A673 (cell line): ENCODE data around the gene KCTD7. TPM values are rescaled to one million over a fixed set of nuclear protein-coding genes. Genes with fewer than 3 reads are reported as not detected.

Experiments
- BruUV-seq: library from RNA; stranded (reverse); fragments of 400-500 nt; replicated peaks from 2 replicates; lab custom pipeline; 2021; lab: Mats Ljungman, UMichigan
- CTCF ChIA-PET: fragments of 300-600 bp; sonication (Branson Sonifier 250); formaldehyde crosslinking; loops from one replicate; lab custom pipeline; 2022; ENCODE audit warnings: antibody characterized with exemption; lab: Charles Lee
- POLR2A ChIA-PET: fragments of 300-600 bp; sonication (Branson Sonifier 250); formaldehyde crosslinking; loops from one replicate; lab custom pipeline; 2022; ENCODE audit warnings: antibody characterized with exemption; ENCODE audit not compliant: low non-redundant PET; lab: Charles Lee
- DNase-seq: peaks from one replicate; pipeline ENCODE4 v3.0.0-alpha.2; 2015; ENCODE audit warnings: low spot score
- H3K27ac ChIP-seq: fragments of 200-600 bp; sonication (generic); 2 replicates; pipeline ENCODE4 v1.5.1; 2016; ENCODE audit warnings: mixed run types, low read depth, mild to moderate bottlenecking, mixed read lengths, antibody characterized with exemption, low read length; ENCODE audit not compliant: poor library complexity, severe bottlenecking
- H3K27me3 ChIP-seq: fragments of 200-600 bp; sonication (generic); replicated peaks from 2 replicates; pipeline ENCODE4 v1.6.1; 2017; ENCODE audit warnings: mixed run types, low read depth, mild to moderate bottlenecking, mixed read lengths, antibody characterized with exemption, low read length; ENCODE audit not compliant: insufficient read depth, poor library complexity
- H3K36me3 ChIP-seq: fragments of 200-600 bp; sonication (generic); 2 replicates; pipeline ENCODE4 v1.6.1; 2016; ENCODE audit warnings: mixed run types, mild to moderate bottlenecking, mixed read lengths, antibody characterized with exemption, low read length; ENCODE audit not compliant: insufficient read depth, poor library complexity, severe bottlenecking
- H3K4me1 ChIP-seq: fragments of 200-600 bp; sonication (generic); 2 replicates; pipeline ENCODE4 v1.6.1; 2017; ENCODE audit warnings: mixed run types, mild to moderate bottlenecking, mixed read lengths, antibody characterized with exemption, low read length; ENCODE audit not compliant: insufficient read depth, poor library complexity, severe bottlenecking
- H3K4me3 ChIP-seq: fragments of 200-600 bp; sonication (generic); 2 replicates; pipeline ENCODE4 v1.5.1; 2016; ENCODE audit warnings: low read depth, mixed run types, mild to moderate bottlenecking, mixed read lengths, low read length; ENCODE audit not compliant: poor library complexity, severe bottlenecking
- H3K9me3 ChIP-seq: fragments of 200-600 bp; sonication (generic); 2 replicates; pipeline ENCODE4 v1.6.1; 2016; ENCODE audit warnings: mixed run types, low read depth, mild to moderate bottlenecking, mixed read lengths, antibody characterized with exemption, low read length; ENCODE audit not compliant: poor library complexity, severe bottlenecking
- EZH2 ChIP-seq: fragments of 200-600 bp; sonication (generic); IDR thresholded peaks from 2 replicates; pipeline ENCODE4 v1.6.1; 2017; ENCODE audit warnings: borderline replicate concordance, low read depth, mild to moderate bottlenecking, mixed read lengths, antibody characterized with exemption, low read length; ENCODE audit not compliant: poor library complexity, severe bottlenecking
- intact Hi-C: fragments of 100-400 bp; cut with micrococcal nuclease; formaldehyde crosslinking; loops from one replicate; pipeline ENCODE4 v1.10.0; 2022; ENCODE audit not compliant: unreplicated experiment
- total RNA-seq: library from RNA; stranded (reverse); gene quantifications from 2 replicates; pipeline ENCODE4 v1.2.3, GENCODE V29; 2021
- TF ChIP-seq, protein P1 (sequence below): fragments of 300-800, 200-600 bp; sonication (generic); conservative IDR thresholded peaks from 2 replicates; pipeline ENCODE4 v1.5.1; 2017; ENCODE audit warnings: low read depth, mild to moderate bottlenecking, antibody characterized with exemption, low read length, moderate library complexity, mixed read lengths

The KCTD7 gene
- total RNA-seq, 1 experiment from 2014 or later: 10.6 TPM

DNA sequence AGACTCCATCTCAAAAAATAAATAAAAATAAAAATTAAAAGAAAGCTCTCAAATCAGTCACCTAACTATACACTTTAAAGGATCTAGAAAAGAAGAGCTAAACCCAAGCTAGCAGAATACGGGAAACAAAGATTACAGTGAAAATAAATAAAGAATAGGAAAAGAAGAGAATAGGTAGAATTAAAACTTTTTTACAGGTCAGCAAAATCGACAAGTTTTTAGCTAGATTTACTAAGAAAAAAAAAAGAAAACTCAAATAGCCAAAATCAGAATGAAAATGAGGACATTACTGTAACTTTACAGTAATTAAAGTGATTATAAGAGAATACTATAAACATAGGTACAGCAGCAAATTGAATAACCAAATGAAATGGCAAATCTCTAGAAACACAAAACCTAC, 60.4 kb downstream of the KCTD7 start:
- no peak for TF ChIP-seq EZH2
- TF ChIP-seq, protein P1, sequence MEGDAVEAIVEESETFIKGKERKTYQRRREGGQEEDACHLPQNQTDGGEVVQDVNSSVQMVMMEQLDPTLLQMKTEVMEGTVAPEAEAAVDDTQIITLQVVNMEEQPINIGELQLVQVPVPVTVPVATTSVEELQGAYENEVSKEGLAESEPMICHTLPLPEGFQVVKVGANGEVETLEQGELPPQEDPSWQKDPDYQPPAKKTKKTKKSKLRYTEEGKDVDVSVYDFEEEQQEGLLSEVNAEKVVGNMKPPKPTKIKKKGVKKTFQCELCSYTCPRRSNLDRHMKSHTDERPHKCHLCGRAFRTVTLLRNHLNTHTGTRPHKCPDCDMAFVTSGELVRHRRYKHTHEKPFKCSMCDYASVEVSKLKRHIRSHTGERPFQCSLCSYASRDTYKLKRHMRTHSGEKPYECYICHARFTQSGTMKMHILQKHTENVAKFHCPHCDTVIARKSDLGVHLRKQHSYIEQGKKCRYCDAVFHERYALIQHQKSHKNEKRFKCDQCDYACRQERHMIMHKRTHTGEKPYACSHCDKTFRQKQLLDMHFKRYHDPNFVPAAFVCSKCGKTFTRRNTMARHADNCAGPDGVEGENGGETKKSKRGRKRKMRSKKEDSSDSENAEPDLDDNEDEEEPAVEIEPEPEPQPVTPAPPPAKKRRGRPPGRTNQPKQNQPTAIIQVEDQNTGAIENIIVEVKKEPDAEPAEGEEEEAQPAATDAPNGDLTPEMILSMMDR: no peak
- no peak for DNase-seq
- Histone ChIP-seq H3K27ac (no peak overlapping the region), H3K36me3 (no peaks in the 10 kb centered on the region), H3K4me3 (no peak overlapping the region), H3K4me1 (no peaks in the 10 kb centered on the region), H3K27me3 (no peaks in the 10 kb centered on the region), H3K9me3 (no peaks in the 10 kb centered on the region)
- POLR2A ChIA-PET: no interaction called here
- BruUV-seq: no TSS peak
- CTCF ChIA-PET: no interaction called here
- intact Hi-C loops: loop anchor here (5.0 kb wide), 1 partner anchor 153 kb away; no protein-coding TSS in a partner anchor

DNA sequence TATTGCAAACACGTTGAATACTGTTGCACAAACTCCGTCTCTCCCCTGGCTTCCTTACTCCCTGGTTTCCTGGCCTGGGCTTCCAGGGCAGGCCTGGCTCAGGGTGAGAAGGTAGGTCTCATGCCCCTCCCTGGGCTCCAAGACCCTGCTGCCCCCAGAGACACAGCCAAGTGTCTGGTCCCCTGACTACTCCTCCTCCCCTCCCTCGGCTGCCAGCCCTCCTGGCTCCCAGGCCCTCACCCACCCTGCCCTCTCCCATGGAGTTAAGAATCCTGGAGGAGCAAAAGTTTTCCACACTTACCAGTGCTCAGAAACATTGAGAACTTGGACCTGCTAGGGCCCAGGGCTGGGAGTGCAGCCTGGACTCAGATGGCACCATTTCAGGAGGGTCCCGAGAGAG, 64.7 kb downstream of the KCTD7 start:
- Histone ChIP-seq H3K4me1 (no peaks in the 10 kb centered on the region), H3K27ac (no peak overlapping the region), H3K36me3 (no peaks in the 10 kb centered on the region), H3K27me3 (no peaks in the 10 kb centered on the region), H3K9me3 (no peaks in the 10 kb centered on the region), H3K4me3 (no peak overlapping the region)
- ChIA-PET POLR2A (no interaction called here), CTCF (no interaction called here)
- no peak for TF ChIP-seq EZH2
- TF ChIP-seq, protein P1: no peak
- BruUV-seq: no TSS peak
- intact Hi-C loops: no loop called here
- no peak for DNase-seq

Other genes starting within 250 kb of the KCTD7 start
- 16.9 and 20.0 TPM in 2 replicates for gene RABGEF1, start 111.9 kb downstream of the KCTD7 start, total RNA-seq